AG09309 (cell line): ENCODE measurements around the gene ABHD12.

ENCODE experiments used
- DNase-seq: peaks from one replicate; pipeline ENCODE4 v3.0.0-alpha.2; 2010; ENCODE audit warnings: low read depth
- H3K4me3 ChIP-seq: 2 replicates; pipeline ENCODE4 v1.5.1; 2011; ENCODE audit warnings: mild to moderate bottlenecking, low read depth, low read length, moderate library complexity; ENCODE audit not compliant: control insufficient read depth
- CTCF ChIP-seq: IDR thresholded peaks from 2 replicates; pipeline ENCODE4 v1.5.1; 2011; ENCODE audit warnings: mild to moderate bottlenecking, low read depth, low read length, inconsistent platforms; ENCODE audit not compliant: insufficient read depth, control insufficient read depth; ENCODE audit errors: missing control alignments

ABHD12 gene

GRCh38 chr20:25318471-25319240, 72.0 kb downstream of the ABHD12 start:
- no peak for DNase-seq
- no peak overlapping the region for H3K4me3 ChIP-seq
- no peak for TF ChIP-seq CTCF

GRCh38 chr20:25317351-25318075, 73.1 kb downstream of the ABHD12 start:
- no peak overlapping the region for H3K4me3 ChIP-seq
- no peak for TF ChIP-seq CTCF
- no peak for DNase-seq

- no peak for TF ChIP-seq CTCF
- no peak overlapping the region for H3K4me3 ChIP-seq
- no peak for DNase-seq
Observed at GRCh38 chr20:25316506-25317190, 74.0 kb downstream of the ABHD12 start.

- H3K4me3 ChIP-seq = no peak overlapping the region
- DNase-seq = no peak
- no peak for TF ChIP-seq CTCF
Observed at GRCh38 chr20:25315418-25316210, 75.0 kb downstream of the ABHD12 start.

- TF ChIP-seq CTCF = no peak
- no peak for DNase-seq
- H3K4me3 ChIP-seq = no peak overlapping the region
Observed at GRCh38 chr20:25314497-25315417, 75.9 kb downstream of the ABHD12 start.
